Thymus (tissue), 11 donors: ENCODE data around the gene TMTC3. TPM values are rescaled to one million over a fixed set of nuclear protein-coding genes. Genes with fewer than 3 reads are reported as not detected.
"Not testable (repeated sequence)": the region's sequence is repeated elsewhere in the genome, so short reads cannot be mapped to it uniquely, and the experiment has no call there.

ENCODE experiments used
- DNase-seq, 9 donors: peaks; one replicate each; pipeline ENCODE4 v3.0.0-alpha.2; 2013; ENCODE audit warnings: low spot score in 9 of 9, low read depth in 6 of 9, missing footprints in 1 of 9
- H3K27ac ChIP-seq, 2 donors: one replicate each; pipeline ENCODE4 v1.5.1; 2013; ENCODE audit warnings: control low read depth in 1 of 2, low read depth in 1 of 2, low read length in 1 of 2, mild to moderate bottlenecking in 1 of 2, moderate library complexity in 1 of 2
- H3K27me3 ChIP-seq, 2 donors: one replicate each; pipeline ENCODE4 v1.5.1; 2013; ENCODE audit warnings: low read length in 1 of 2; ENCODE audit not compliant: control insufficient read depth in 2 of 2, insufficient read depth in 1 of 2
- H3K36me3 ChIP-seq, 2 donors: one replicate each; pipeline ENCODE4 v1.5.1; 2013; ENCODE audit warnings: low read length in 1 of 2, mild to moderate bottlenecking in 1 of 2, moderate library complexity in 1 of 2; ENCODE audit not compliant: control insufficient read depth in 2 of 2, insufficient read depth in 2 of 2
- H3K4me1 ChIP-seq, 2 donors: one replicate each; pipeline ENCODE4 v1.5.1; 2013; ENCODE audit warnings: low read length in 2 of 2; ENCODE audit not compliant: control insufficient read depth in 2 of 2, insufficient read depth in 2 of 2
- H3K4me3 ChIP-seq, 2 donors: one replicate each; pipeline ENCODE4 v1.5.1; 2013; ENCODE audit warnings: low read length in 2 of 2, control low read depth in 1 of 2, mild to moderate bottlenecking in 1 of 2
- H3K9me3 ChIP-seq, 2 donors: one replicate each; pipeline ENCODE4 v1.5.1; 2013; ENCODE audit warnings: low read length in 1 of 2, mild to moderate bottlenecking in 1 of 2; ENCODE audit not compliant: control insufficient read depth in 2 of 2, insufficient read depth in 1 of 2
- WGBS: extraction: QIAGEN DNeasy Blood & Tissue Kit; methylation state at CpG from one replicate; pipeline ENCODE4 v1.1.7; 2013; 5-methylcytosine and 5-hydroxymethylcytosine counted together
- polyA plus RNA-seq: library from polyadenylated mRNA; stranded (reverse); fragments of 200-250 nt; gene quantifications from one replicate; pipeline ENCODE4 v1.2.3, GENCODE V29; 2013
- total RNA-seq: library from RNA; stranded (reverse); fragments of 120-200 nt; gene quantifications from one replicate; pipeline ENCODE4 v1.2.4, GENCODE V29; 2013
- donor health status: healthy.

TMTC3 gene
- total and polyA plus RNA-seq, 2 donors = 7.5 to 12.2 TPM

GRCh38 chr12:88202500-88202899, 60.4 kb downstream of the TMTC3 start:
- no peak overlapping the region for H3K4me3 ChIP-seq
- no peak for DNase-seq
- H3K27ac ChIP-seq = no peak overlapping the region
- no peaks in the 10 kb centered on the region for H3K36me3 ChIP-seq
- H3K27me3 ChIP-seq = no peaks in the 10 kb centered on the region
- no peaks in the 10 kb centered on the region for H3K4me1 ChIP-seq
- WGBS = 92% methylated on average over 2 of the region's 2 CpGs
- peaks cover 0 to 9% of the 10 kb centered on the region in 2 donors for H3K9me3 ChIP-seq

DNA sequence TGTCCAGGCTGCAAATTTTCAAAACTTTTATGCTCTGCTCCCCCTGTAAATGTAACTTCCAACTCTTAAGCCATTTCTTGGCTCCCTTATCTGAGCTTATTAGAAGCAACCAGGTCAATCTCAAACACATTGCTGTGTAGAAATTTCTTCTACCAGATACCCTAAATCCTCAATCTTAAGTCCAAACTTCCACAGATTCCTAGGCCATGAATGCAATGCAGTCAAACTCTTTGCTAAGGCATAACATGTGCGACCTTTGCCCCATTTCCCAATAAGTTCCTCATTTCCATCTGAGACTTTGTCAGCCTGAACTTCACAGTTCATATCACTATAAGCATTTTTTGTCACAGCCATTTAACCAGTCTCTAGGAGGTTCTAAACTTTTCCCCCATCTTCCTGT, 64.5 kb downstream of the TMTC3 start:
- WGBS = 94% methylated on average over 1 of the region's 1 CpG
- peaks cover 0 to 20% of the 10 kb centered on the region in 2 donors for H3K9me3 ChIP-seq
- H3K27ac ChIP-seq = no peak overlapping the region
- H3K4me3 ChIP-seq = no peak overlapping the region
- DNase-seq = no peak
- H3K27me3 ChIP-seq = no peaks in the 10 kb centered on the region
- no peaks in the 10 kb centered on the region for H3K36me3 ChIP-seq
- H3K4me1 ChIP-seq = no peaks in the 10 kb centered on the region

- Histone ChIP-seq H3K4me1 (no peaks in the 10 kb centered on the region), H3K27ac (no peak overlapping the region), H3K36me3 (no peaks in the 10 kb centered on the region), H3K4me3 (no peak overlapping the region), H3K9me3 (peaks cover 0 to 20% of the 10 kb centered on the region in 2 donors), H3K27me3 (no peaks in the 10 kb centered on the region)
- DNase-seq = no peak
- 70% methylated on average over 4 of the region's 4 CpGs for WGBS
These were observed 66.0 kb downstream of the TMTC3 start for GRCh38 chr12:88207921-88208620.

DNA sequence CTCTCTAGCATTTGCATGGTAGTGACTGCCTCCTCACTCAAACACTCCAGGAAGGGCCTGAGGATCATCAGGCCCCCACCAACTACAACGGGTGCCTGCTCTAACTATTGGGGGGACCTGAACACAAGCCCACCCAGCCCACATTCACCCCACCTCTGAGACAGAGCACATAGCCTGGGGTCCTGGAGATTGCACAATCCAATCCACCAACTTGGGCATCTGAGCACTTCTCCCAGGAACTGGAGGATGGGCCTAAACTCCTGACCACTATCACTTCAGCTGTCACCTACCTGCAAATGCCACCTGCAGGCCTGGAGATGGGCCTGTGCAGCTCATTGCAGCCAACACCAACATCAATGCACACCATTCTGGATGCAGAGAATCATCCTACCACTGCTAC, 66.6 kb downstream of the TMTC3 start:
- Histone ChIP-seq H3K27ac (no peak overlapping the region), H3K4me1 (no peaks in the 10 kb centered on the region), H3K9me3 (peaks cover 0 to 16% of the 10 kb centered on the region in 2 donors), H3K4me3 (no peak overlapping the region), H3K36me3 (no peaks in the 10 kb centered on the region), H3K27me3 (no peaks in the 10 kb centered on the region)
- DNase-seq = no peak
- WGBS = 79% methylated on average over 1 of the region's 1 CpG

- not testable (repeated sequence) for H3K27me3 ChIP-seq, H3K27ac ChIP-seq, H3K4me1 ChIP-seq, DNase-seq, H3K4me3 ChIP-seq, H3K36me3 ChIP-seq
- peaks cover 0 to 17% of the 10 kb centered on the region in 2 donors for H3K9me3 ChIP-seq
- WGBS = 98% methylated on average over 1 of the region's 1 CpG
These were observed 68.2 kb downstream of the TMTC3 start for GRCh38 chr12:88210311-88210710.

DNA sequence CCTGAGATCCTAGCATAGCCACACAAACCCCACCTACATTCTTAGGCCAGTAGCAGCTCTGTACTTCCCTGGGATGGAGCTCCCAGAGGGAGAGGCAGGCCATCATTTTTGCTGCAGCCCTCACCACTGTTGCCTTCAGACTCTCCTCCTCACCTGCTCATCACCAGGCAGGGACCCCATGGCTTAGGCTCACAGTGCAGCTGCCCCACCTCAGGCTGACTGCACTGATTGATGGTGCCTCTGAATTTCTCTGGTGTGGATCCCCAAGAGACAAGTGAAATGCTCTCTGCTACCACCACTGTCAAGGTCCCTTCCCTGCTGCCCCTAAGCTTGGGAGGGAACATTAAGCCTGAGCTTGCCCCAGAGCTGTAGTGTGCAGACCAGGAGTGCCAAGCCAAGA, 76.2 kb downstream of the TMTC3 start:
- peaks cover 0 to 7% of the 10 kb centered on the region in 2 donors for H3K9me3 ChIP-seq
- no peak overlapping the region for H3K4me3 ChIP-seq
- no peaks in the 10 kb centered on the region for H3K27me3 ChIP-seq
- H3K27ac ChIP-seq = no peak overlapping the region
- no peaks in the 10 kb centered on the region for H3K4me1 ChIP-seq
- H3K36me3 ChIP-seq = no peaks in the 10 kb centered on the region
- DNase-seq = no peak

DNA sequence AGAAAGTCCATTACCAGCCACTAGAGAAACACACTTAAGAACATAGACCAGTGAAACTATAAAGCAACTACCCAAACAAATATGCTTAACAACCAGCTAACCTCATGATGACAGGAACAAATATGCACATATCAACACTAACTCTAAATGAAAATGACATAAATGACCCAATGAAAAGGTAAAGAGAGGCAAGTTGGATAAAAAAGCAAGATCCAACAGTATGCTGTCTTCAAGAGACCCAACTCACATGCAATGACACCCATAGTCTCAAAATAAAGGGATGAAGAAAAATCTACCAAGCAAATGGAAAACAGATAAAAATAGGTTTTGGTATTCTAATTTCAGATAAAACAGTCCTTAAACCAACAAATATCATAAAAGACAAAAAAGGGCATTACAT, 77.8 kb downstream of the TMTC3 start:
- no peaks in the 10 kb centered on the region for H3K36me3 ChIP-seq
- DNase-seq = no peak
- no peak overlapping the region for H3K27ac ChIP-seq
- H3K4me3 ChIP-seq = no peak overlapping the region
- H3K4me1 ChIP-seq = no peaks in the 10 kb centered on the region
- peaks cover 0 to 4% of the 10 kb centered on the region in 2 donors for H3K9me3 ChIP-seq
- no peaks in the 10 kb centered on the region for H3K27me3 ChIP-seq

GRCh38 chr12:88223519-88223918, 81.4 kb downstream of the TMTC3 start:
- Histone ChIP-seq H3K9me3 (peaks cover 0 to 4% of the 10 kb centered on the region in 2 donors), H3K27ac (no peak overlapping the region), H3K27me3 (no peaks in the 10 kb centered on the region), H3K4me1 (no peaks in the 10 kb centered on the region), H3K36me3 (no peaks in the 10 kb centered on the region), H3K4me3 (no peak overlapping the region)
- DNase-seq = no peak

- no peak for DNase-seq
- Histone ChIP-seq H3K27ac (no peak overlapping the region), H3K27me3 (no peaks in the 10 kb centered on the region), H3K4me3 (no peak overlapping the region), H3K9me3 (peaks cover 2 to 4% of the 10 kb centered on the region in 2 donors), H3K36me3 (no peaks in the 10 kb centered on the region), H3K4me1 (no peaks in the 10 kb centered on the region)
These were observed 83.7 kb downstream of the TMTC3 start for GRCh38 chr12:88225776-88226175.
